Pulmonary artery endothelial cell (primary cell): ENCODE results near the gene ADORA2A. TPM values are rescaled to one million over a fixed set of nuclear protein-coding genes. Genes with fewer than 3 reads are reported as not detected.

ENCODE experiments used
- DNase-seq: peaks from one replicate; pipeline ENCODE4 v3.0.0-alpha.2; 2011; ENCODE audit warnings: low read depth, low spot score
- total RNA-seq: library from RNA; depleted of rRNA; stranded (reverse); fragments of >200 nt; gene quantifications from 2 replicates; pipeline ENCODE4 v1.2.3, GENCODE V29; 2014

ADORA2A gene
- 35.5 and 113 TPM in 2 replicates for total RNA-seq

GRCh38 chr22:24427500-24428164 is at the start of gene ADORA2A:
Gene ADORA2A (plus strand): TSS chr22:24427599. CDS start chr22:24433405, 5,806 bp downstream.
- DNase-seq, result no peak

- DNase-seq, result no peak
Measured at GRCh38 chr22:24379536-24379935, 47.9 kb upstream of the ADORA2A start.

- DNase-seq, result no peak
Measured at GRCh38 chr22:24380220-24380904, 47.0 kb upstream of the ADORA2A start.

GRCh38 chr22:24380905-24381230 is 46.5 kb upstream of the ADORA2A start:
- DNase-seq, result no peak

GRCh38 chr22:24383061-24383460 is 44.3 kb upstream of the ADORA2A start:
- no peak for DNase-seq

- no peak for DNase-seq
Measured at GRCh38 chr22:24384131-24384530, 43.3 kb upstream of the ADORA2A start.

- no peak for DNase-seq
Measured at GRCh38 chr22:24386937-24387471, 40.4 kb upstream of the ADORA2A start.

- no peak for DNase-seq
Measured at GRCh38 chr22:24389680-24390079, 37.7 kb upstream of the ADORA2A start.

GRCh38 chr22:24390156-24390555 is 37.2 kb upstream of the ADORA2A start:
- DNase-seq, result no peak

GRCh38 chr22:24390576-24390975 is 36.8 kb upstream of the ADORA2A start:
- DNase-seq, result no peak

GRCh38 chr22:24391836-24392217 is 35.6 kb upstream of the ADORA2A start:
- no peak for DNase-seq

GRCh38 chr22:24392218-24392931 is 35.0 kb upstream of the ADORA2A start:
- DNase-seq, result no peak

- DNase-seq, result no peak
Measured at GRCh38 chr22:24393012-24393559, 34.3 kb upstream of the ADORA2A start.

- no peak for DNase-seq
Measured at GRCh38 chr22:24393848-24394247, 33.6 kb upstream of the ADORA2A start.

GRCh38 chr22:24394254-24394653 is 33.1 kb upstream of the ADORA2A start:
- no peak for DNase-seq

- DNase-seq, result no peak
Measured at GRCh38 chr22:24398409-24398808, 29.0 kb upstream of the ADORA2A start.

GRCh38 chr22:24400034-24400725 is 27.2 kb upstream of the ADORA2A start:
- DNase-seq, result no peak

- DNase-seq, result no peak
Measured at GRCh38 chr22:24400726-24401596, 26.4 kb upstream of the ADORA2A start.

GRCh38 chr22:24401931-24402367 is 25.4 kb upstream of the ADORA2A start:
- no peak for DNase-seq

- DNase-seq, result peak; percentile 86
Measured at GRCh38 chr22:24402460-24403192, 24.8 kb upstream of the ADORA2A start.
